Fibroblast of lung (primary cell): ENCODE data around the gene SOX12.
"Not testable (repeated sequence)": the region's sequence is repeated elsewhere in the genome, so short reads cannot be mapped to it uniquely, and the experiment has no call there.

ENCODE experiments used
- EZH2 ChIP-seq: IDR thresholded peaks from 2 replicates; pipeline ENCODE4 v1.5.1; 2012; ENCODE audit warnings: low read length, control low read depth, mild to moderate bottlenecking; ENCODE audit errors: missing control alignments
- TF ChIP-seq, protein P1 (sequence below), 2 donors: IDR thresholded peaks in 1 of 2; conservative IDR thresholded peaks in 1 of 2; 1 replicate in 1 of 2; 2 replicates in 1 of 2; pipeline ENCODE4 v1.5.1; 2011 to 2012; ENCODE audit warnings: low read length in 2 of 2, control low read depth in 1 of 2, inconsistent platforms in 1 of 2, low read depth in 1 of 2, mild to moderate bottlenecking in 1 of 2

DNA sequence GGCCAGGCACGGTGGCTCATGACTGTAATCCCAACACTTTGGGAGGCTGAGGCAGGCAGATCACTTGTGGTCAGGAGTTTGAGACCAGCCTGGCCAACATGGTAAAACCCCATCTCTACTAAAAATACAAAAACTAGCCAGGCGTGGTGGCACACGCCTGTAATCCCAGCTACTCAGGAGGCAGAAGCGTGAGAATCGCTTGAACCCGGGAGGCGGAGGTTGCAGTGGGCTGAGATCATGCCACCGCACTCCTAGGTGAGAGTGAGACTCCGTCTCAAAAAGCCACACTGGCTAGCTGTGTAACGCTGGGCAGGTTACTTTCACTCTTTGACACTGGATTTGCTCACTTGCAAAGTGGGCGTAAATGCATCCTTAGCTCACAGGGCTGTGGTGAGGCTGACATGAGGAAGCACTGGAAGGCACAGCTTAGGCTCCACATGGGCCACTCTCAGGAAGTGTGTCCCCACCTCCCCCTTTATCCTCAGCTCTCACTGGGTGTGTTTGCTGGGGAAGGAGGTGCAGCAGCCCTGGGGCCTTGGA, 47.3 kb downstream of the SOX12 start:
- not testable (repeated sequence) for TF ChIP-seq EZH2
- TF ChIP-seq, protein P1, sequence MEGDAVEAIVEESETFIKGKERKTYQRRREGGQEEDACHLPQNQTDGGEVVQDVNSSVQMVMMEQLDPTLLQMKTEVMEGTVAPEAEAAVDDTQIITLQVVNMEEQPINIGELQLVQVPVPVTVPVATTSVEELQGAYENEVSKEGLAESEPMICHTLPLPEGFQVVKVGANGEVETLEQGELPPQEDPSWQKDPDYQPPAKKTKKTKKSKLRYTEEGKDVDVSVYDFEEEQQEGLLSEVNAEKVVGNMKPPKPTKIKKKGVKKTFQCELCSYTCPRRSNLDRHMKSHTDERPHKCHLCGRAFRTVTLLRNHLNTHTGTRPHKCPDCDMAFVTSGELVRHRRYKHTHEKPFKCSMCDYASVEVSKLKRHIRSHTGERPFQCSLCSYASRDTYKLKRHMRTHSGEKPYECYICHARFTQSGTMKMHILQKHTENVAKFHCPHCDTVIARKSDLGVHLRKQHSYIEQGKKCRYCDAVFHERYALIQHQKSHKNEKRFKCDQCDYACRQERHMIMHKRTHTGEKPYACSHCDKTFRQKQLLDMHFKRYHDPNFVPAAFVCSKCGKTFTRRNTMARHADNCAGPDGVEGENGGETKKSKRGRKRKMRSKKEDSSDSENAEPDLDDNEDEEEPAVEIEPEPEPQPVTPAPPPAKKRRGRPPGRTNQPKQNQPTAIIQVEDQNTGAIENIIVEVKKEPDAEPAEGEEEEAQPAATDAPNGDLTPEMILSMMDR (conservative IDR thresholded peaks at IDR 0.05 in 1 of 2, IDR thresholded peaks at IDR 0.05 in 1 of 2; ENCODE audit: low read depth in 1 of 2, low read length in 2 of 2) = not testable (repeated sequence)
